ENCODE measurements around the gene ABHD8.

Gene ABHD8

DNA sequence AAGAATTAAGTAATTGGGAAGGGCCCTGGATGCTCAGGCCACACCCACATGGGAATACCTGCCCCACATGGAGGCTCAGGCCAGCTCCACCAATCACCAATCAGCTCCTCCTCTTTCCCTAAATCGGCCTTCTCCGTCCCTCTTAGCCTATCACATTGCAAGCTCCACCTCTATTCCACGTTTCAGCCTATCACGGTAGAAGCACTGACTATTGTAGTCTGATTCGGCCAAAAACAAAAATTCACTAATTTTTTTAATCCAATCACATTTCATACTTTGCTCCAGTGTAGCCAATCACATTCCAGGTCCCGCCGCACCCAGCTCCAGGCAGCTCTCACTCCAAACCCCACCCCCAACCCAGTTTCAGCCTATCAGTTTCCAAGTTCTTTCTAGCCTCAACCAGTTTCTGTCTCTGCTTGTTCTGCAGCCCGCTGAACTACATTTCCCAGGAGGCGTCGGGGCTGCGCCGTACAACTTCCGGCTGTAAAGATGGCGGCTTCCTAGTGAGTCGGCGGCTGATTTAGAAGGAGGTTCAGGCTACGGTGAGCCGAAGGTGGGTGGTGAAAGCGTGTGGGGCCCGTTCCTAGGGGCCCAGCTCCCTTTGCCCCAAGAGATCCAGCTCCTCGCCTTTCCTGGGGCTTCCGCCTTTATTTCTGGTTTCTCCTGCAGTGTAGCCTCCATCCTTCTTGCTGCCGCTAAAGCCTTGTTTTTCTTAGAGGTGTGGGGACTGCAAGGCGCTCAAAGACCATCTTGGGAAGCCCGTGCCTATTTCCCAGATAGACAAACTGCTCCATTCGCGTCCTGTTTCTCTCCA, 36.0 kb downstream of the ABHD8 start, which contains the start of gene BABAM1:
TSS of gene BABAM1 (plus strand) at position 469 of the 814 bp plus-strand sequence. CDS start 1,364 bp downstream, outside the sequence.
- TF ChIP-seq EZH2phosphoT487 (IDR thresholded peaks at IDR 0.05; ENCODE audit: borderline replicate concordance): no peak
- TF ChIP-seq, protein P1, sequence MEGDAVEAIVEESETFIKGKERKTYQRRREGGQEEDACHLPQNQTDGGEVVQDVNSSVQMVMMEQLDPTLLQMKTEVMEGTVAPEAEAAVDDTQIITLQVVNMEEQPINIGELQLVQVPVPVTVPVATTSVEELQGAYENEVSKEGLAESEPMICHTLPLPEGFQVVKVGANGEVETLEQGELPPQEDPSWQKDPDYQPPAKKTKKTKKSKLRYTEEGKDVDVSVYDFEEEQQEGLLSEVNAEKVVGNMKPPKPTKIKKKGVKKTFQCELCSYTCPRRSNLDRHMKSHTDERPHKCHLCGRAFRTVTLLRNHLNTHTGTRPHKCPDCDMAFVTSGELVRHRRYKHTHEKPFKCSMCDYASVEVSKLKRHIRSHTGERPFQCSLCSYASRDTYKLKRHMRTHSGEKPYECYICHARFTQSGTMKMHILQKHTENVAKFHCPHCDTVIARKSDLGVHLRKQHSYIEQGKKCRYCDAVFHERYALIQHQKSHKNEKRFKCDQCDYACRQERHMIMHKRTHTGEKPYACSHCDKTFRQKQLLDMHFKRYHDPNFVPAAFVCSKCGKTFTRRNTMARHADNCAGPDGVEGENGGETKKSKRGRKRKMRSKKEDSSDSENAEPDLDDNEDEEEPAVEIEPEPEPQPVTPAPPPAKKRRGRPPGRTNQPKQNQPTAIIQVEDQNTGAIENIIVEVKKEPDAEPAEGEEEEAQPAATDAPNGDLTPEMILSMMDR (conservative IDR thresholded peaks at IDR 0.05; ENCODE audit: low read length): no peak
- H2AFZ ChIP-seq (ENCODE audit: low read length): peak within 1 kb of the TSS; percentile 92
- H3F3A ChIP-seq (ENCODE audit: low read depth): no peaks in the 10 kb centered on the region

GRCh38 chr19:17266589-17266974, 36.6 kb downstream of the ABHD8 start:
- Histone ChIP-seq H3K4me2 (ENCODE audit: low read depth, low read length, poor library complexity, severe bottlenecking) (no peak overlapping the region), H4K20me1 (ENCODE audit: insufficient read depth, low read length, poor library complexity, severe bottlenecking) (no peaks in the 10 kb centered on the region), H3K4me1 (ENCODE audit: insufficient read depth, low read length, poor library complexity, severe bottlenecking) (peaks cover 8% of the 10 kb centered on the region), H3K9me2 (replicated peaks; ENCODE audit: low read depth, low read length) (no peaks in the 10 kb centered on the region), H3K36me3 (ENCODE audit: insufficient read depth, low read length) (peaks cover 5% of the 10 kb centered on the region; the same call in 1 of the 2 replicates), H3F3A (ENCODE audit: low read depth) (no peaks in the 10 kb centered on the region), H3K9ac (ENCODE audit: low read depth, low read length, poor library complexity, severe bottlenecking) (no peak overlapping the region), H3K9me3 (ENCODE audit: insufficient read depth, low read depth, low read length) (no peaks in the 10 kb centered on the region), H3K4me3 (ENCODE audit: low read length, poor library complexity, severe bottlenecking) (no peak overlapping the region), H2AFZ (ENCODE audit: low read length) (peak overlapping the region; percentile 84; the same call in 1 of the 2 replicates), H3K27me3 (ENCODE audit: insufficient read depth, low read length, poor library complexity, severe bottlenecking) (no peaks in the 10 kb centered on the region), H3K79me2 (ENCODE audit: insufficient read depth, low read length) (peaks cover 20% of the 10 kb centered on the region)
- TF ChIP-seq, protein P1 (conservative IDR thresholded peaks at IDR 0.05; ENCODE audit: low read length): no peak
- TF ChIP-seq EZH2phosphoT487 (IDR thresholded peaks at IDR 0.05; ENCODE audit: borderline replicate concordance): no peak

More for the DNA sequence above, 36.0 kb downstream of the ABHD8 start, which contains the start of gene BABAM1:
- peaks cover 8% of the 10 kb centered on the region for H3K4me1 ChIP-seq (ENCODE audit: insufficient read depth, low read length, poor library complexity, severe bottlenecking)
- no peaks in the 10 kb centered on the region for H4K20me1 ChIP-seq (ENCODE audit: insufficient read depth, low read length, poor library complexity, severe bottlenecking)
- peak within 1 kb of the TSS; percentile 87 for H3K9ac ChIP-seq (ENCODE audit: low read depth, low read length, poor library complexity, severe bottlenecking)
- peak within 1 kb of the TSS; percentile 96 for H3K4me3 ChIP-seq (ENCODE audit: low read length, poor library complexity, severe bottlenecking)
- no peaks in the 10 kb centered on the region for H3K9me3 ChIP-seq (ENCODE audit: insufficient read depth, low read depth, low read length)
- H3K79me2 ChIP-seq (ENCODE audit: insufficient read depth, low read length): peaks cover 20% of the 10 kb centered on the region
- no peaks in the 10 kb centered on the region for H3K27me3 ChIP-seq (ENCODE audit: insufficient read depth, low read length, poor library complexity, severe bottlenecking)
- peak within 1 kb of the TSS; percentile 95 for H3K4me2 ChIP-seq (ENCODE audit: low read depth, low read length, poor library complexity, severe bottlenecking)
- H3K36me3 ChIP-seq (ENCODE audit: insufficient read depth, low read length): peaks cover 6% of the 10 kb centered on the region; the same call in 1 of the 2 replicates
- H3K9me2 ChIP-seq (replicated peaks; ENCODE audit: low read depth, low read length): no peaks in the 10 kb centered on the region

- no peaks in the 10 kb centered on the region for H4K20me1 ChIP-seq (ENCODE audit: insufficient read depth, low read length, poor library complexity, severe bottlenecking)
- no peak overlapping the region for H2AFZ ChIP-seq (ENCODE audit: low read length)
- H3K4me3 ChIP-seq (ENCODE audit: low read length, poor library complexity, severe bottlenecking): no peak overlapping the region
- TF ChIP-seq, protein P1 (conservative IDR thresholded peaks at IDR 0.05; ENCODE audit: low read length): no peak
- no peak for TF ChIP-seq EZH2phosphoT487 (IDR thresholded peaks at IDR 0.05; ENCODE audit: borderline replicate concordance)
- H3K4me2 ChIP-seq (ENCODE audit: low read depth, low read length, poor library complexity, severe bottlenecking): no peak overlapping the region
- H3K27me3 ChIP-seq (ENCODE audit: insufficient read depth, low read length, poor library complexity, severe bottlenecking): no peaks in the 10 kb centered on the region
- H3K9me2 ChIP-seq (replicated peaks; ENCODE audit: low read depth, low read length): no peaks in the 10 kb centered on the region
- no peaks in the 10 kb centered on the region for H3F3A ChIP-seq (ENCODE audit: low read depth)
- no peaks in the 10 kb centered on the region; the same call in 1 of the 2 replicates for H3K36me3 ChIP-seq (ENCODE audit: insufficient read depth, low read length)
- peaks cover 20% of the 10 kb centered on the region for H3K79me2 ChIP-seq (ENCODE audit: insufficient read depth, low read length)
- peaks cover 8% of the 10 kb centered on the region for H3K4me1 ChIP-seq (ENCODE audit: insufficient read depth, low read length, poor library complexity, severe bottlenecking)
- H3K9me3 ChIP-seq (ENCODE audit: insufficient read depth, low read depth, low read length): no peaks in the 10 kb centered on the region
- no peak overlapping the region for H3K9ac ChIP-seq (ENCODE audit: low read depth, low read length, poor library complexity, severe bottlenecking)
Observed at GRCh38 chr19:17266026-17266425, 37.2 kb downstream of the ABHD8 start.

Data from Loucy (cell line).